Dendritic cell treated with granulocyte-macrophage colony-stimulating factor and Interleukin-4, amounts not matched to agents 40 ng/mL and 50 ng/mL, for 4 days (primary cell): ENCODE measurements around the gene SLC25A11.
A peak's percentile ranks its signal among the peaks of the same experiment; 100 is the strongest.

ENCODE experiments used
- H3K27ac Mint-ChIP-seq: one replicate; pipeline ENCODE4 v1.8.0; 2022; ENCODE audit warnings: mild to moderate bottlenecking, mixed read lengths
- H3K27me3 Mint-ChIP-seq: one replicate; pipeline ENCODE4 v1.8.0; 2022; ENCODE audit warnings: mild to moderate bottlenecking, mixed read lengths
- H3K36me3 Mint-ChIP-seq: one replicate; pipeline ENCODE4 v1.8.0; 2022; ENCODE audit warnings: low read depth, mixed read lengths
- H3K4me1 Mint-ChIP-seq: one replicate; pipeline ENCODE4 v1.8.0; 2022; ENCODE audit warnings: low read depth, mixed read lengths
- H3K4me3 Mint-ChIP-seq: one replicate; pipeline ENCODE4 v1.8.0; 2022; ENCODE audit warnings: mild to moderate bottlenecking, moderate library complexity, mixed read lengths
- H3K9me3 Mint-ChIP-seq: one replicate; pipeline ENCODE4 v1.8.0; 2022; ENCODE audit warnings: mixed read lengths
- intact Hi-C: fragments of 100-400 bp; cut with micrococcal nuclease; formaldehyde crosslinking; loops from one replicate; pipeline ENCODE4 v1.15.0; 2022

SLC25A11 gene

GRCh38 chr17:4970273-4970672 lies 30.4 kb upstream of the SLC25A11 start:
- intact Hi-C loops, result no loop called here
- Mint-ChIP-seq H3K36me3 (peaks cover 15% of the 10 kb centered on the region), H3K9me3 (no peaks in the 10 kb centered on the region), H3K27me3 (no peaks in the 10 kb centered on the region), H3K27ac (peak overlapping the region; percentile 18), H3K4me1 (peaks cover 44% of the 10 kb centered on the region), H3K4me3 (no peak overlapping the region)

- peaks cover 43% of the 10 kb centered on the region for H3K4me1 Mint-ChIP-seq
- H3K4me3 Mint-ChIP-seq, result peak overlapping the region; percentile 5
- H3K27ac Mint-ChIP-seq, result no peak overlapping the region
- intact Hi-C loops, result no loop called here
- H3K9me3 Mint-ChIP-seq, result no peaks in the 10 kb centered on the region
- H3K36me3 Mint-ChIP-seq, result peaks cover 21% of the 10 kb centered on the region
- no peaks in the 10 kb centered on the region for H3K27me3 Mint-ChIP-seq
These were observed 29.8 kb upstream of the SLC25A11 start for GRCh38 chr17:4969551-4970173.

- H3K36me3 Mint-ChIP-seq, result peaks cover 27% of the 10 kb centered on the region
- no peak overlapping the region for H3K27ac Mint-ChIP-seq
- no peaks in the 10 kb centered on the region for H3K27me3 Mint-ChIP-seq
- H3K9me3 Mint-ChIP-seq, result no peaks in the 10 kb centered on the region
- peaks cover 43% of the 10 kb centered on the region for H3K4me1 Mint-ChIP-seq
- intact Hi-C loops, result no loop called here
- peak overlapping the region; percentile 5 for H3K4me3 Mint-ChIP-seq
These were observed 29.3 kb upstream of the SLC25A11 start for GRCh38 chr17:4969047-4969550.

GRCh38 chr17:4968486-4969046 lies 28.7 kb upstream of the SLC25A11 start:
- H3K27ac Mint-ChIP-seq, result no peak overlapping the region

GRCh38 chr17:4967539-4968485 lies 28.0 kb upstream of the SLC25A11 start, which contains the start of gene SPAG7:
TSS of gene SPAG7 (minus strand) at chr17:4967817. CDS start at chr17:4967804, 13 bp downstream.
- H3K27ac Mint-ChIP-seq, result no peak within 1 kb of the TSS
- intact Hi-C loops, result loop anchor here (1.0 to 2.0 kb wide), 4 partner anchors 19 to 59 kb away; partner anchors contain the start of genes CAMTA2, PFN1, RNF167 and SLC25A11
- H3K36me3 Mint-ChIP-seq, result peaks cover 34% of the 10 kb centered on the region
- H3K9me3 Mint-ChIP-seq, result no peaks in the 10 kb centered on the region
- H3K4me3 Mint-ChIP-seq, result no peak within 1 kb of the TSS
- no peaks in the 10 kb centered on the region for H3K27me3 Mint-ChIP-seq
- peaks cover 35% of the 10 kb centered on the region for H3K4me1 Mint-ChIP-seq

More at GRCh38 chr17:4968486-4969046, 28.7 kb upstream of the SLC25A11 start:
- Mint-ChIP-seq H3K36me3 (peaks cover 27% of the 10 kb centered on the region), H3K4me3 (no peak overlapping the region), H3K9me3 (no peaks in the 10 kb centered on the region), H3K27me3 (no peaks in the 10 kb centered on the region), H3K4me1 (peaks cover 43% of the 10 kb centered on the region)
- intact Hi-C loops, result no loop called here

- no peaks in the 10 kb centered on the region for H3K27me3 Mint-ChIP-seq
- peaks cover 27% of the 10 kb centered on the region for H3K4me1 Mint-ChIP-seq
- intact Hi-C loops, result loop anchor here (1.0 to 2.0 kb wide), 4 partner anchors 19 to 58 kb away; partner anchors contain the start of genes CAMTA2, PFN1, RNF167 and SLC25A11
- no peak overlapping the region for H3K27ac Mint-ChIP-seq
- H3K36me3 Mint-ChIP-seq, result peaks cover 34% of the 10 kb centered on the region
- H3K9me3 Mint-ChIP-seq, result no peaks in the 10 kb centered on the region
- H3K4me3 Mint-ChIP-seq, result no peak overlapping the region
These were observed 27.1 kb upstream of the SLC25A11 start for GRCh38 chr17:4966844-4967538.

GRCh38 chr17:4965311-4965986 lies 25.6 kb upstream of the SLC25A11 start:
- H3K27me3 Mint-ChIP-seq, result no peaks in the 10 kb centered on the region
- H3K36me3 Mint-ChIP-seq, result peaks cover 47% of the 10 kb centered on the region
- peak overlapping the region; percentile 10 for H3K4me3 Mint-ChIP-seq
- H3K9me3 Mint-ChIP-seq, result no peaks in the 10 kb centered on the region
- H3K4me1 Mint-ChIP-seq, result peaks cover 26% of the 10 kb centered on the region
- no peak overlapping the region for H3K27ac Mint-ChIP-seq
- intact Hi-C loops, result no loop called here

GRCh38 chr17:4960279-4960922 lies 20.6 kb upstream of the SLC25A11 start:
- Mint-ChIP-seq H3K27me3 (peaks cover 5% of the 10 kb centered on the region), H3K9me3 (no peaks in the 10 kb centered on the region), H3K4me3 (no peak overlapping the region), H3K36me3 (peaks cover 67% of the 10 kb centered on the region), H3K27ac (no peak overlapping the region), H3K4me1 (peaks cover 35% of the 10 kb centered on the region)
- intact Hi-C loops, result no loop called here

- peaks cover 27% of the 10 kb centered on the region for H3K4me1 Mint-ChIP-seq
- no peak overlapping the region for H3K4me3 Mint-ChIP-seq
- intact Hi-C loops, result no loop called here
- peaks cover 5% of the 10 kb centered on the region for H3K27me3 Mint-ChIP-seq
- peak overlapping the region; percentile 57 for H3K27ac Mint-ChIP-seq
- H3K9me3 Mint-ChIP-seq, result no peaks in the 10 kb centered on the region
- H3K36me3 Mint-ChIP-seq, result peaks cover 57% of the 10 kb centered on the region
These were observed 19.6 kb upstream of the SLC25A11 start for GRCh38 chr17:4959261-4959965.

GRCh38 chr17:4958102-4958501 lies 18.3 kb upstream of the SLC25A11 start:
- Mint-ChIP-seq H3K9me3 (no peaks in the 10 kb centered on the region), H3K4me1 (peaks cover 25% of the 10 kb centered on the region), H3K27me3 (peaks cover 5% of the 10 kb centered on the region), H3K27ac (no peak overlapping the region), H3K36me3 (peaks cover 50% of the 10 kb centered on the region), H3K4me3 (no peak overlapping the region)
- intact Hi-C loops, result no loop called here

GRCh38 chr17:4956493-4957061 lies 16.7 kb upstream of the SLC25A11 start:
- Mint-ChIP-seq H3K36me3 (peaks cover 45% of the 10 kb centered on the region), H3K27ac (peak overlapping the region; percentile 61), H3K4me3 (no peak overlapping the region), H3K27me3 (peaks cover 5% of the 10 kb centered on the region), H3K4me1 (peaks cover 30% of the 10 kb centered on the region), H3K9me3 (no peaks in the 10 kb centered on the region)
- intact Hi-C loops, result no loop called here

- H3K36me3 Mint-ChIP-seq, result peaks cover 30% of the 10 kb centered on the region
- H3K27ac Mint-ChIP-seq, result no peak overlapping the region
- intact Hi-C loops, result no loop called here
- peaks cover 5% of the 10 kb centered on the region for H3K27me3 Mint-ChIP-seq
- no peak overlapping the region for H3K4me3 Mint-ChIP-seq
- H3K9me3 Mint-ChIP-seq, result no peaks in the 10 kb centered on the region
- peaks cover 45% of the 10 kb centered on the region for H3K4me1 Mint-ChIP-seq
These were observed 15.2 kb upstream of the SLC25A11 start for GRCh38 chr17:4955091-4955490.
